Kasumi-1 (cell line): ENCODE results near the gene XDH.
A peak's percentile ranks its signal among the peaks of the same experiment; 100 is the strongest.

Experiments used
- DNase-seq, 2 experiments: peaks; one replicate each; lab custom pipeline; 2025; lab: John Stamatoyannopoulos, UW

The XDH gene

GRCh38 chr2:31329081-31329625 lies 85.4 kb downstream of the XDH start:
- DNase-seq: no peak

GRCh38 chr2:31328026-31328425 lies 86.5 kb downstream of the XDH start:
- DNase-seq: no peak

DNA sequence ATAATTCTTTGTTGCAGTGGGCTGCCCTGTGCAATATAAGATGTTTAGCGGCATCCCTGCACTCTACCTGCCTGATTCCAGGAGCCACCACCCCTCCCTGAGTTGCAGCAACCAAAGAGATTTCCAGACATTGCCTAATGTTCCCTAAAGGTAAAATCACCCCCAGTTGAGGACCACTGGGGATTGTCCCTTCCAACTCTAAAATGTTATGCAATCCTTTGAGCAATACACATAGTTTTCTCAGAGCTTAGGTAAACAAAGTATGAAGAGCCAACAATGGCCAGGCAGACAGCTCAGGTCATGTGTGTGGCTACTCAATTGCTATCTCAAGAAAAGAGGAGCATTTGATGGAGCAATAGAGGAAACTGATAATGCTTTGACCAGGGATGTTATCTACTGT lies 87.0 kb downstream of the XDH start:
- no peak for DNase-seq

GRCh38 chr2:31324016-31324633 lies 90.4 kb downstream of the XDH start:
- DNase-seq: no peak

- no peak for DNase-seq
Measured at GRCh38 chr2:31322371-31322770, 92.2 kb downstream of the XDH start.

DNA sequence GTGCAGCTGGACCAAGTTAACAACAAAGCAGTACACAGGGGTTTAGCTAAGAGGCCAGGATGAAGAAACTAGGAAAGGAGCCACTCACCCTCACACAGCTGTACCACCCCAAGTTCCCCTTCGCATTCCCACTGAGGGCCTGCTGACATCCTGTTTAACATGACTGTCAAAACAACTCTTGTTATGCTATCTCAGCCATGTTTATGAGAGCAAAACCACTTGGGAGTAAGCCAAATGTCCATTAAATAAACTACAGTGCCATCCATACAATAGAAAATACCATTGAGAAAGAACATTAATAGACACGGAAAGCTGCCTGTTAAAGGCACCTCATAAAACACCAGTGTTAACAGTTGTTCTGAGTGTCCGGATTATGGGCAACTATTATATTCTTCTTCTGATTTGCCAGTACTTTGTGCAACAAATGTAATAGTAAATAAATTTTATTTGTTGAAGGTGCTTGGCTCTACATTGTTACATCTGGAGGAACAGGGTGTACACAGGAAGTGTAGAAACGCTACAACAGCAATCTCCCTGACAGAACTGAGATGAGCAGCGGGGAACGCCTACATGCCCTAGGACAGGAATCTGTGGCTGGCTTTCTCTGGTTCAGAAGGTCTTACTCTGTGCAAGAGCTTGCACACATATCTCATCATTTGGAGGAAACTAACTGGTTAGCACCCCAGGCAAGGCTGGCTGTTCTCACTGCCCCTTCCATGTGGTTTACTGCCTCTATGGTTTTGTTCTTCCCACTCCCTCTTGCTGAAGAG lies 95.0 kb downstream of the XDH start:
- DNase-seq: peak; percentile 58

- DNase-seq: peak; percentile 32 to 37
Measured at GRCh38 chr2:31318361-31319336, 95.9 kb downstream of the XDH start.

DNA sequence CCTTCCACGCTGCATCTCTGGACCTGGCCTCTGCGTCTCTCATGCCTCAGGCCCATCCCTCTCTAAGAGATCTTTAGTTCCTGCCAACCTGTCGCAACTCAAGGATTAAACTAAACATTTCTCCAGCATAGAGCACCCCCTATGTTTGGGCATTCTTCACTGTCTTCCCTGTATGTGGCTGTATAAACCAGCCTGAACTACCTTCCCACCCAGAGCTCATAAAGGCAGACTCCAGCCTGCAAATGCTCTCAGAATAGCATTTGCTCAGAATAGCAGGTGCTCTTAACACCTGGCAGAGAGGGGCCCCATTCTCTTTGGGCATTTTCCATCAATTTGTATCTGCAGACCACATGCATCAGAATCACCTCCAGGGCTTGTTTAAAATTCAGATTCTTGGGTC lies 97.1 kb downstream of the XDH start:
- DNase-seq: no peak

- no peak for DNase-seq
Measured at GRCh38 chr2:31314761-31315160, 99.8 kb downstream of the XDH start.

GRCh38 chr2:31312898-31313297 lies 101.6 kb downstream of the XDH start:
- DNase-seq: no peak

DNA sequence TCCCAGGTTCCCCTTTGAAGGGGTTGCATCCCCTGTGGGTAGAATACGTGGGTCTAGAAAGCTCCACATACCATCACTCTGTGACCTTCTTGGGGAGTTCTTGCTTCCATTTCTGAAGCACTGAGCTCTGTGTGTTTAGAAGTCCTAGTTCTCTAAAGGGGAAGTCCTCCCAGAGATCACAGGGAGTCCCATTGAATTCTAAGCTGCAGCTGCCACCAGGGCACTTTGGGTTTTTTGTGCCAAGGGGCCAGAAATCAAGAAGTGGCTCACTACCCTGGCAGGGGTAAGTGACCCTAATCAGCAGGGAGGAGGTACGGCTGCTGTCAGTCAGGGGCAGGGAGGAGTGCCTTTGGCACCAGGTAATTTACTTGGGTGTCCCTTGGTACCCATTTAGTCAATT lies 109.7 kb downstream of the XDH start:
- DNase-seq: no peak

GRCh38 chr2:31302940-31303563 lies 111.5 kb downstream of the XDH start:
- DNase-seq: no peak

DNA sequence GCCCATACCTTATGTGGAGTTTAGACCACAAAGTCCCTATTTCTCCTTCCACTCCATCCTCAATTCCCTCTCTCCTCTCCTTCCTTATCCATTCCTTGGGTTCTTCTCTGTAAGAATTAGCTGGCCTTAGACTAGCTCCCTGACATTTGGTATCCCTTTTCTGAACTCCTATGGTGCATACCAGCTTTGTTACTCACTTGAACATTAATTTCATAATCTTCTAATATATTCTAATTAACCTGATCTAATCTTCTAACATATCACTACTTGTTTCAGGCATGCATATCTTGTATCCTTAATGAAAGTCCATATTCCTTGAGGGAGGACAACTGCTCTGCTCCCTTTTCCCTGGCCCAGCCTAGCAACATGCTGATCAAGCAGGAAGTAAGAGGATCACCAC lies 114.2 kb downstream of the XDH start:
- no peak for DNase-seq

DNA sequence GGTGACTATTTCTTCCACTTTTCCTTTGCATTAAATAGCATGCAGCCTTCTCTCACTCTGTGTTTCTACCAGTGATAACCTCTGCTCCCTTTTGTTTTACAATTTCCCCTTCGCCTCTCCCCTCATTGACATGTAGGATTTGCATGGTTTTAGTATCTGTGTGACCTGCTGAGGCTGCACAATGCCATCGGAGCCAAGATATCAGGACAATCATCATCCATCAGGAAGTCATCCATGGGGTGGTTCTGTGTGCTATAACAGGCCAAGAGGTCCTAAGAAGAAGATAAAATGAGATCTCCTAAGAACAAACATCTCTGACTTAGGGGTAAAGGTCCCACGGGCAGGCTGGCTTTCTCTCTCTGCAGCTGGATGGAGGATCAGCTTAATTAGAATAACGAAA lies 115.0 kb downstream of the XDH start:
- no peak for DNase-seq

DNA sequence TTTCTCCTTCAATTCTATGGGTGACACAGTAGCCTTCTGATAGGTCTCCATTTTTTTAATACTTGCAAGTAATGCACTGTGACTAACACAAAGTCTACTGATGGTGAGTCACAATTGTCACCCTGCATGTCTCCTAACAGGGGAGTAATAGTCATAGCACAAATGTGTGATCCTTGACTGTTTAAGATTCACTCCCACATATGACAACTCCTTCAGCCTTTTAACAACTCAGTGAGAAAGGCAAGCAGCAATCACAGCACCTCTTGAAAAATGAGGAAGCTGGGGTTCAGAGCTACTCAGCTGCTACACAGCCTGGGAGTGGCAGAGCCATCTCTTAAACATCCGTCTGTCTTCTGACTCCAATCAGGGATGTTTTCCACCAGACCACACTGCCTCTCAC lies 116.8 kb downstream of the XDH start:
- DNase-seq: peak; percentile 15 to 24

DNA sequence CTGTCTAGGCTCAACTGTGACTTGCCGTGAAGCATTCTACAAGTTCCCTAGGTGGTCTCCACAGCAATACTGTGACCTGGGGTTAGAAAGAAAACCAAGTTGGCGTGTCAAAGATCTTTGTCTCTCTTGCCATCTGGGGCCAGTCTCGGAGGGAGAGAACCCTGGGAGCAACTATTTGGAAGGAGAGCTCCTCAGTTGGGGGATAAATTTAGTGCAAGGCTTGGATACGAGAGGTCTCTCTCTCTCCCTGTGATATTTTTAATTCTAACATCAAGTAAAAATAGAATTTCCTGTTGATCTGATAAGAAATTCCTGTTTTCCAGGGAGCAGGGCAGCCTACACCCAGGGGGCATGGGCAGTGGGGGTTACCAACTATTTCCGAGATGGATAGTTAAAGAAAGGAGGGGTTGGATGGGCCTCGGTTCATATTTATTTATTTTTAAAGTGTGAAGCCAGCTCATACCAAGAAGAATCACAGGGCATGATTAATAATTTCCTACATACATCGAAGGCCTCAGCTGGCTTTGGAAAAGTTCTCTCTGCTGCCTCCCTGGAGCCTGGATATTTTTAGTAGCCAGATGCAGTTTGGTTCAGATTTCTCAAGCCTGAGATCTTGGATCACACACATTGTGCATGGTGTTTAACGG lies 117.8 kb downstream of the XDH start:
- DNase-seq: no peak

- DNase-seq: no peak
Measured at GRCh38 chr2:31294196-31294595, 120.3 kb downstream of the XDH start.

DNA sequence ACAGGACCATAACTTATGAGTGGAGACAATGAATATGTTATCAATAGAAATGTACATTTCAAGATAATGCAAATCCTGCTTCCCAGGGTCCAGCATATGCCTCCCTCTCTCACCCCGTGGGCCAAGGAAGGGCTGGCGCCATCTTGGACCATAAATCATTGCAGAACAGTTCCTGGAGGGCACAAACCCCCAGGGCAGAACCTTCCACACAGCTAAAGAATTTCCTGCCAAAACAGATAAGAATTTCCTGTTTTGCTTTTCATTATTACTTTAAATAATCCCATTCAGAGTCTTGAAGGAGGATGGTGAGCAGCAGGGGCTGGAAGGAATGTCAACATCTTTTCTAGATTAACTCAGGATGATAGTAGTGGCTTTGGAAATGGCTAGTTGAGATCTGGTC lies 126.9 kb downstream of the XDH start:
- no peak for DNase-seq

- no peak for DNase-seq
Measured at GRCh38 chr2:31286961-31287550, 127.5 kb downstream of the XDH start.

- no peak for DNase-seq
Measured at GRCh38 chr2:31286230-31286629, 128.3 kb downstream of the XDH start.
